Measurements from ENCODE around the gene WDPCP.

GRCh38 chr2:63589148-63589958 is 1.1 kb upstream of the WDPCP start:
- TF ChIP-seq REST (IDR thresholded peaks at IDR 0.05; ENCODE audit: insufficient read depth in 1 of 2, low read depth in 2 of 2, low read length in 1 of 2), result no peak; a peak in 1 of 4 replicates
- TF ChIP-seq CTCF (IDR thresholded peaks at IDR 0.05), result no peak
